Peyer's patch (tissue), 4 donors: ENCODE data around the gene EEF1AKMT3.

Source experiments
- POLR2A ChIP-seq, 2 donors: fragments of 450-650 bp; IDR thresholded peaks; one replicate each; pipeline ENCODE4 v1.5.1; 2017; ENCODE audit warnings: antibody characterized with exemption in 2 of 2, mild to moderate bottlenecking in 2 of 2, moderate library complexity in 2 of 2
- TF ChIP-seq, protein P1 (sequence below), 6 experiments: fragments of 450-650 bp in 4 of 6; fragments of 200-600 bp in 2 of 6; sonication (generic) in 1 of 6; IDR thresholded peaks; one replicate each; pipeline ENCODE4 v1.5.1; 2017 to 2019; ENCODE audit warnings: antibody characterized with exemption in 6 of 6, mild to moderate bottlenecking in 3 of 6, moderate library complexity in 1 of 6

DNA sequence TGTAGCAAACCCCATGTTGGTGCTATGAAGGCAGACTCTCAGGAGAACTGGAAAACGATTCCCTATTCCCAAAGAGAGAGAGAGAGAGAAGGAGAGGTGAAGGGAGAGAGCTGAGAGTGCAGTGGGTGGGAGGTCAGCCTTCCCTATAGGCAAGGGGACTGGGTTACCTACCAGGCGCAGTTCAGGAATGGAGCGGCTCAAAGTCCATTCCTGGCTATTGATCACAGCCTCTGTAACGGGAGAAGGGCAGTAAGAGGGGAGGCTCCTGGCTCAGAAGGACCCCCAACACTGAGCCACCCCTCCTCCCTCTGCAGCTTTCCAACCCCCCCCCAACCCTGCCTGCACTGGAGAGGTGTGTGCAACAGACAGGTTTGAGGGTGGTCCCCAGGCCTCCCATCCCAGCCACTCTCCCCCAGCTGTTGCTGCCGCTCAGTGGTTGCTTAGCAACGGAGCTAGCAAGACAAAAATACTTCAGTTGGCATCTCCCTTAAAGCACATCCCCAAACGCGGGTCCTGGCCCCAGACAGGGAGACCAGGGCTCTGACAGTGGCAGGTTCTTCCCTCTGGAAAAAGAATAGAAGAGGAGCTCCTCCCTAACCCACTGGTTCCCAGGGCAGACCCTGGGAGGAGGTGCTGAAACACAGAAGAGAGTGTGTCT, 37.1 kb upstream of the EEF1AKMT3 start:
- TF ChIP-seq, protein P1, sequence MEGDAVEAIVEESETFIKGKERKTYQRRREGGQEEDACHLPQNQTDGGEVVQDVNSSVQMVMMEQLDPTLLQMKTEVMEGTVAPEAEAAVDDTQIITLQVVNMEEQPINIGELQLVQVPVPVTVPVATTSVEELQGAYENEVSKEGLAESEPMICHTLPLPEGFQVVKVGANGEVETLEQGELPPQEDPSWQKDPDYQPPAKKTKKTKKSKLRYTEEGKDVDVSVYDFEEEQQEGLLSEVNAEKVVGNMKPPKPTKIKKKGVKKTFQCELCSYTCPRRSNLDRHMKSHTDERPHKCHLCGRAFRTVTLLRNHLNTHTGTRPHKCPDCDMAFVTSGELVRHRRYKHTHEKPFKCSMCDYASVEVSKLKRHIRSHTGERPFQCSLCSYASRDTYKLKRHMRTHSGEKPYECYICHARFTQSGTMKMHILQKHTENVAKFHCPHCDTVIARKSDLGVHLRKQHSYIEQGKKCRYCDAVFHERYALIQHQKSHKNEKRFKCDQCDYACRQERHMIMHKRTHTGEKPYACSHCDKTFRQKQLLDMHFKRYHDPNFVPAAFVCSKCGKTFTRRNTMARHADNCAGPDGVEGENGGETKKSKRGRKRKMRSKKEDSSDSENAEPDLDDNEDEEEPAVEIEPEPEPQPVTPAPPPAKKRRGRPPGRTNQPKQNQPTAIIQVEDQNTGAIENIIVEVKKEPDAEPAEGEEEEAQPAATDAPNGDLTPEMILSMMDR (IDR thresholded peaks at IDR 0.05), result no peak
- TF ChIP-seq POLR2A (IDR thresholded peaks at IDR 0.05), result no peak
